Measurements from ENCODE around the gene ADGRG4.

- TF ChIP-seq YY1 (IDR thresholded peaks at IDR 0.05; ENCODE audit: insufficient read depth, insufficient read length): no peak
- no peak for TF ChIP-seq ZNF274 (IDR thresholded peaks at IDR 0.05; ENCODE audit: low read depth, low read length)
- TF ChIP-seq SUZ12 (IDR thresholded peaks at IDR 0.05; ENCODE audit: extremely low read depth, insufficient read depth, insufficient read length): no peak
Measured at GRCh38 chrX:136258951-136259350, 41.8 kb upstream of the ADGRG4 start.
